COR-L47 (cell line): ENCODE results near the gene NTN3.
"Not testable (repeated sequence)": the region's sequence is repeated elsewhere in the genome, so short reads cannot be mapped to it uniquely, and the experiment has no call there.

Experiments
- DNase-seq: peaks from one replicate; lab custom pipeline; 2025; lab: John Stamatoyannopoulos, UW

The NTN3 gene

DNA sequence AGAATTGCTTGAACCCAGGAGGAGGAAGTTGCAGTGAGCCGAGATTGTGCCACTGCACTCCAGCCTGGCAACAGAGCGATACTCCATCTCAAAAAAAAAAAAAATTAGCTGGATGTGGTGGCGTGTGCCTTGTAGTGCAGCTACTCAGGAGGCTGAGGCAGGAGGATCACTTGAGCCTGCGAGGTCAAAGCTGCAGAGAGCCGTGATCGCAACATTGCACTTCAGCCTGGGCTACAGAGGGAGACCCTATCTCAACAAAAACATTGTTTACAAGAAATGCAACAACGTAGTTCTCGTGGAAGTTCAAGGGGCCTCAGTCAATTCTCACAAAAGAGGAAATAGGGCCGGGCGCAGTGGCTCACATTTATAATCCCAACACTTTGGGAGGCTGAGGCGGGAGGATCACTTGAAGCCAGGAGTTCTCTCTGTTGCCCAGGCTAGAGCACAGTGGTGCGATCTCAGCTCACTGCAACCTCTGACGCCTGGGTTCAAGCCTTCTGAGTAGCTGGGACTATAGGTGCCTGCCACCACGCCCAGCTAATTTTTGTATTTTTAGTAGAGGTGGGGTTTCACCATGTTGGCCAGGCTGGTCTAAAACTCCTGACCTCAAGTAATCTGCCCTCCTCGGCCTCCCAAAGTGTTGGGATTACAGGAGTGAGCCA is 29.8 kb upstream of the NTN3 start:
- not testable (repeated sequence) for DNase-seq

DNA sequence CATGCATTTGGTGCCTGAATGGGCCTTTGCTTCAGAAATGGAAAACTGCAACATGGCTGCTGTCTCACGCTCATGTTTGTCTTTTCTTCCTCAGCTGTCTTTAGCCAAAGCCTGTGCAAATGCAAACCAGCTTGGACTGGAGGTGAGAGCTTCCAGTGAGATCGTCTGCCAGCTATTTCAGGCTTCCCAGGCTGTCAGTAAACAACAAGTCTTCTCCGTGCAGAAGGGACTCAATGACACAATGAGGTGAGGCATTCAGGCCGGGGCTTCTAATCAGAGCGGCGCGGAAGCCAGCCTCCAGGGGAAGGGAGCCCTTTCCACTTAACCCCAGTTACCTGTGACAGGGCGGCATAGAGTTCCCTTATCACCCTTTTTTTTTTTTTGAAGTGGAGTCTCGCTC is 27.5 kb upstream of the NTN3 start:
- DNase-seq: no peak

DNA sequence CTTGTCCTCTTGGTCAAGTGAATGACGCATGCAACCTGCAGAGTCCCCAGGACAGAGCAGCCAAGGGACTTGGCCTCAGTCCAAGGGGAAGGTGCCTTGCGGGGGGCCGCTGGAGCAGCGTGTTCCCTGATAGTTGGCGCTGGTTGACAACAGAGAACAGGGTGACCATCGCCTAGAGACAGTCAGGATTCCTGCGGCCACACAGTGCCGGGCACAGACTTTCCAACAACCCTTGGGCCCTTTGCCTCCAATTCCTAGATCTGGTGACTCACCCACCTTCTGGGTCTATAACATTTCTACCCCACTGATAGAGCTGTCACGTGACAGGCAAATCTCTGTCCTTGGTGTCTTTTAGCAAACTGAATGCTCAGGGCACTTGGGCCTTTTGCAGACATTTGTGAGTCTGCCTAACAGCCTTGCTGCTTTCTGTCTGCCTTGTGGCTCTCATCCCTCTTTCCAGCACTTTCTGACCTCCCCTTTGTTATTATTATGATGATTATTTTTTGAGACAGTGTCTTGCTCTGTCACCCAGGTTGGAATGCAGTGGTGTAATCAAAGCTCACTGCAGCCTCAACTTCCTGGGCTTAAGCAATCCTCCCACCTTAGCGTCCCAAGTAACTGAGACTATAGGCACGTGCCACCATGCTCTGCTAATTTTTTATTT is 23.0 kb upstream of the NTN3 start:
- no peak for DNase-seq

DNA sequence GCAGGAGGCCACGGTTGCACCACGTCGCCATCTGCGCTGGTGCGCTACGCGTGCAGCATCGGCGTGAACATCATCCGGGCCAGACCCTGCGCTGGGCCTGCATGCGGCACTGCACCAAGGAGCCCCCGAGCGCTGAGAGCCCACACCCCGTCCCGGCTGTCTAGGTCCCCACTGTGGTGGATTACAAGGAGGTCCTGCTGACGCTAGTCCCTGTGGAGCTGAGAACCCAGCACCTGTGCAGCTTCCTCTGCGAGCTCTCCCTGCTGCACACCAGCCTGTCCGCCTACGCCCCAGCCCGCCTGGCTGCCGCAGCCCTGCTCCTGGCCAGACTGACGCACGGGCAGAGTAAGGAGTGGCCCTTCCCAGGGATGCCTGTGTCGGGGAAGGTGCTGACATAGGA is 22.0 kb upstream of the NTN3 start:
- DNase-seq: no peak

DNA sequence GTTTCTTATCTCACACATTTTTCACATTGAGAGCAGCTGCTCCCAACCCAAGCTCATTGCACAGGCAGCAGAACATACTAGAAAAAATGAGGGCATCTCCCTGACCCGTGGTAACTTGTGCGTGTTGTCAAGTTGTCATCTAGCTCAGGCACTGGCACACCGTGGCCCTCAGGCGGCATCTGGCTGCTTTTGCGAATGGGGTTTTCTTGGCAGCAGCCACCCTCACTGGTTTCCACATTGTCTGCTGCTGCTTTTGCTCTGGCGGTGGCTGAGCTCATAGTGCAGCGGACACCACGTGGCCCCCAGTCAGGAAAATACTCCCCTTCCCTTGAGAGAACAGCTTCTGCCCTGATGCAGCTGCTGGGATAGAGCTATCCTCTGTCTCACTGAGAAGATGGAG is 20.6 kb upstream of the NTN3 start:
- no peak for DNase-seq

DNA sequence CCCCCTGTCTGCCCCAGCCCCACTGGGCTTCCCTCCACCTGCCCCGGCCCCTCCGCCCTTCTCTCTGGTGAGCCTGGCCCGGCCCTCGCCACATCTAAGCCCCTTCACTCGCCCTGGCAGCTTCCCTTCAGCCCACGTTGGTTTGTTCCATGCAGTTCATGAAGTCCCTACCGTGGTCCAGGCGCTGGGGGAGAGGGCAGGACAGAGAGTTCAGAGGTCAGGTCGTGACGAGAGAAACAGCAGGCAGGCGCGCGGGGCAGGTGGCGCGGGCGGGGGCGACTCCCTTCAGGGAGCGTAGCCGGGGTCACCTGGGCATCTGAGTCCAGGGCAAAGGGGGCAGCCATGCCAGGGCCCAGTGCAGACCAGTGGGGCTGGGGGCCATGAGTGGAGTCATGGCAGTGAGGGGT is 20.1 kb upstream of the NTN3 start:
- no peak for DNase-seq

DNA sequence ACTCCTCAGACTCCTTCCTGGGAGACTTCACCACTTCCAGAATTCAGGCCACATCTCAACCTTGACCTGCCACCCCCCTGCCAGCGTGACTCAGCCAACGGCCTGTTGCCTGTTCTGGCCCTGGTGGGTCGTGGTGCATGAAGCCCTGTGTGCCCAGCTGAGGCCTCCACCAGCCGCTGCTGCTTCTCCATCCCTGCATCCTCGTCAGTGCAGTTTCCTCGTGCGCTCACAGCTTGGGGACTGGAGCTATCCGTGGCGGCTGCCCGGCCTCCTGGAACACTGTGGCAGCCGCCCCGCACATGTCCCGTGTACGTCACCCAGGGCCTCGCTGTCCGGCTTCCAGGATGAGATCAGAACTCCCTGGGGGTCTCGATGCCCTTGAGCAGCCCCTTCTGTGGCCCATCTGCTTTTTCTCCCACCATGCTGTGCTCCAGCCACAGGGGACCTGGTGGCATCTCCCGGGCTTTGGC is 19.2 kb upstream of the NTN3 start:
- DNase-seq: no peak

DNA sequence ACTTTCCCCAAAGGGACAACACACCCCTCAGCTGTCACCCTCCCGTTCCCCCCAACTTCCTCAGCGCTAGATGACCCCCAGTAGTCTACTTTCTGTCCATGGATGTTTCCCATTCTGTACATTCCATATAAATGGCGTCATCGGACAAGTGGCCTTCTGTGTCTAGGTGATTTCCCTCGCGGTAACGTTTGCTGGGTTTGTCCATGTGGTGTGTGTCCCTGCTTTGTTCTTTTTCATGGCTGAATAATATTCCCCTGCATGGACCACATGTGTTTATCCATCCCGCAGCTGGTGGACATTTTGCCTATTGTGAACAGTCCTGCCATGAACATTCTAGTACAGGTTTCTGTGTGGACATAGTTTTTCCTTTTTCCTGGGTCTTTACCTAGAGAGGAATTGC is 18.4 kb upstream of the NTN3 start:
- no peak for DNase-seq

DNA sequence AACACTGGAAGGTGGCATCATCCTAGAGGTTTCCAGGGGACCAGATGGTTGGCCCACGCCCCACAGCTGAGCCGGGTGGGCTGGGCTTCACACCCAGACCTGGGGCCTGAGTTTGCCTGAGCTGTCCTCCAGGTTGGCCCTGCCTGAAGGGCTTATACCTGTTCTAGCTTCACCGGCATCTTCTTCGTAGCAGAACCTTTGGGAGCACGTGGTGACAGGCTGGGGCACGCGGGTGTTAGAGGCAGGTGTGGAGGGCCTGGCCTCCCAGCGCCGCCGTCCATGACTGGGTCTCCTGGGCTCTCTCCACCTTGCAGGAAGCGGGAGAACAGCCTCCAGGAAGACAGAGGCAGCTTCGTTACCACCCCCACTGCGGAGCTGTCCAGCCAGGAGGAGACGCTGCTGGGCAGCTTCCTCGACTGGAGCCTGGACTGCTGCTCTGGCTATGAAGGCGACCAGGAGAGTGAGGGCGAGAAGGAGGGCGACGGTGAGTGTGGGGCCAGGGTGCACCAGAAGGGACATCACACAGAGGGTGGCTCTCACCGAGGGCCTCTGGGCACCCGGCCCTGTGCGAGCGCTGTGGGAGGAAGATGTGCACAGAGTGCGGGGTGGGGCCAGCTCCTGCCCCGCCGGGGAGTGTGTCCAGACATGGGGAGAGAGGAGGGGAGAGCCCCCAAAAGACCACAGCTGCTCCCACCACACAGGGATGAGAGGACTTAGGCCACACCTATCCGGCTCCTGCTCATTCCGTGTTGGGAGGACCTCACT is 15.8 kb upstream of the NTN3 start:
- no peak for DNase-seq

DNA sequence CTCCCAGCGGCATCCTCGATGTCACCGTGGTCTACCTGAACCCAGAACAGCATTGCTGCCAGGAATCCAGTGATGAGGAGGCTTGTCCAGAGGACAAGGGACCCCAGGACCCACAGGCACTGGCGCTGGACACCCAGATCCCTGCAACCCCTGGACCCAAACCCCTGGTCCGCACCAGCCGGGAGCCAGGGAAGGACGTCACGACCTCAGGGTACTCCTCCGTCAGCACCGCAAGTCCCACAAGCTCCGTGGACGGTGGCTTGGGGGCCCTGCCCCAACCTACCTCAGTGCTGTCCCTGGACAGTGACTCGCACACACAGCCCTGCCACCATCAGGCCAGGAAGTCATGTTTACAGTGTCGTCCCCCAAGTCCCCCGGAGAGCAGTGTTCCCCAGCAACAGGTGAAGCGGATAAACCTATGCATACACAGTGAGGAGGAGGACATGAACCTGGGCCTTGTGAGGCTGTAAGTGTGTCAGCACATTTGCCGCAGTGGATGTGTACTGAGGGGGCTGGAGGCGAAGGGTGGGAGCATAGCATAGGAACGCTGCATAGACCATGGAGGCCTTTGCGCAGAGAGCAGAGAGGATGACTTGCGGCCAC is 14.4 kb upstream of the NTN3 start:
- no peak for DNase-seq

DNA sequence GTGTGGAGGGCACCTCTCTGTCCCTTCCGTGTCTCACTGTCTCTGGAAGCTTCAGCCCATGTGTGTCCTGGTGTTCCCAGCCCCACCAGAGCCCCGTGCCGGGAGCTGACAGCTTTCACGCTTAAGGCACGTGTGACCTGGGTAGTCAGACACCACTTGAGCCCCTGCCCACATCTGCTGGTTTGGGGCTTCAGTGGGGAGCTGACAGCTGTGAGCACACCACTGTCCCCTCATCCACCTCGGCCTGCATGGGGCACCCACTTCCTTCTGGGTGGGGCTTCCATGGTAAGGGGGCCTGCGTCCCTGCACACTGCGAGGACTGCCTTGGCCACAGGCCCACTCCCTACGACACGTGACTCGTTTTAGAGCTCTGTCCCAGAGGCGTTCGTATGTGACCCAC is 13.8 kb upstream of the NTN3 start:
- no peak for DNase-seq

DNA sequence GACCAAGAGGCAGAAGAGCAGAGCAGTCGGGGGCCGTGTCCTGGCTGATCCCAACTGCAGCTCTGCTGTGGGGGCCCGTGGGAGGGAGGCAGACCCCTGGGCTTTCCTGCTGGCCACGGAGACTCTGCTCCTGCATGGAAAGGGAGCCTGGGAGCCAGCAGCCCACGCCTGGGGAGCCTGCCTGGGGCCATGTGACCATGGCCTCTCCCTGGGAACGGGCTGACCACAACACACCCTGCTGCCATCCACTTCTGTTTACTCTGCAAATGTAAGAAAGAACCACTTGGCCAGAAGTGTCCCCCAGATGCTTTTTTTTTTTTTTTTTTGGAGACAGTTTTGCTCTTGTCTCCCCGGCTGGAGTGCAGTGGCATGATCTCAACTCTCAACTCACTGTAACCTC is 13.2 kb upstream of the NTN3 start:
- no peak for DNase-seq

DNA sequence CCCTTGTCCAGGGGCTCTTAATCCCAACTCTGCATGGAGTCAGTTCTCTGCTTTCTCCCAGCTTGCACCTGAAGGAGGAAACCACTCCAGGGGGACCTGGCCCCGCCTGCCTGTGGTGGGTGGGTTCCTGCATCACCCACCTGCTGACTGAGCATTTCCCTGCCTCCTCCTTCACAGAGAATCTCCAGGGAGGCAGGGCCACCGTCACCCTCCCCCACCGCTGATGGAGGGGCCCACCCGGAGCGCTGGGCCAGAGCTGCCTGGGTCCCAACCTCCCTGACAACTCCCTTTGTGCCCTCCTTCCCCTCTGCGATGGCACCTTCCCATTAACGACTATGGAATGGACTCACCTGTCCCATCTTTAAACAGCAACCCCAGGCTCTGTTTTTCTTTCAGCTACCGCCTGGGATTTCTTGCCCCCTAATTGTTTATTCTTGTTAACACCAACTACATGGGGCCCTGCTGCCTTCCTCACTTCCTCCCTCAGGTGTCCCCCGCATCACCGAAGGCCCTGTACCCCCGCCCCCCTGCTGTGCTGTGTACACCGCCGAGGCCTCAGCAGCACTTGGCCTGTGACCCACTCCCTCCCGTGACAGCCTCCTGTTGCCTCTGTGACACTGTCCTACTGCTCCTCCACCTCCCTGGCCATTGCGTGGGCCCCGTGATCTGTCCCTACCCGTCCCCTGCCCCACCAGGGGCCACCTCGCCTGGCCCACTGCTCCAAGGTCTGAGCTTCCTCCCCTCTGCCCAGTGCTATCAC is 12.0 kb upstream of the NTN3 start:
- no peak for DNase-seq

DNA sequence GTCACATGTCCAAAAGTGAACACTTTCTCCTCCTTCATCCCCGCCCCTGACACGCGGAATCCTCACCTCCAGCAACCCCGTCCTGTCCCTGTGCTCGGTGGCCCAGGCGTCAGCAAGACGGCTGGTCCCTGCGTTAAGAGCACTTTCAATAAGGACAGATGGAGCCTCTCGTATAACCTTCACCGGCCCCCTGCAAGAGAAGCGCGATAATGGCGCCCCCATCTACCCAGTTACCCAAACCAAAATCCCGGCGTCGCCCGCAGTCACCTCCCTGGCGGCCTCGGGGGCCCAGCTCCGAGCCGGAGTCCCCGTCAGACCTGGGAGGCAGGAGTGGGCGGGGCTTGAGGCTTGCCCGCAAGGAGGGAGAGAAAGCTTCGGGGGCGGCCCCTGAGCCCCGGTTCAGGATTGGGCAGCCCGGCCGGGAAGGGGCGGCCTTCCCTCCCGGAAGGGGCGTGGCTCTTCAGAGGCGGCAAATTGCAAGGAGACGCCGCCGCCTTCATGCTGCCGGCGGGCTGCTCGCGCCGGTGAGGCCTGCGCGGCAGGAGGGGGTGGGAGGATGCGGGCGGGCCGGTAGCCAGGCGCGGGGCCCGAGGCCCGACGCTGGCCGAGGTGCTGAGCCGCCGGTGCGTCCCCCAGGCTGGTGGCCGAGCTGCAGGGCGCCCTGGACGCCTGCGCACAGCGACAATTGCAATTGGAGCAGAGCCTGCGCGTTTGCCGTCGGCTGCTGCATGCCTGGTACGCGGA is 11.3 kb upstream of the NTN3 start, which contains the start of gene TEDC2:
TEDC2 (plus strand) TSS at position 463 of the 744 bp plus-strand sequence; CDS start at position 499, 36 bp downstream.
- DNase-seq: peak; percentile 96

DNA sequence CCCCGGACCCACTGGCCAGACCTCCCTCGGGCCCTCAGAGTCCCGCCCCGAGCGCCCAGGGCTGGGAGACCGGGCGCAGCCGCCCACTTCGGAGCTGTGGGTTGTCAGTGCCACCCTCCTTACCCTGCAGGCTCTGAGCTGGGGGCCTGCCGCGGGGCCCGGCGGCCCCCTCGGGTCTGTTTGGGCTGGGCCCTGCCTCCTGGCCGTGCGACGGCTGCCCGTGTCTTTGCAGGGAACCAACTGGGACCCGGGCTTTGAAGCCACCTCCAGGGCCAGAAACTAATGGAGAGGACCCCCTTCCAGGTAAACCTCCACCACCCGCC is 10.7 kb upstream of the NTN3 start:
- no peak for DNase-seq

DNA sequence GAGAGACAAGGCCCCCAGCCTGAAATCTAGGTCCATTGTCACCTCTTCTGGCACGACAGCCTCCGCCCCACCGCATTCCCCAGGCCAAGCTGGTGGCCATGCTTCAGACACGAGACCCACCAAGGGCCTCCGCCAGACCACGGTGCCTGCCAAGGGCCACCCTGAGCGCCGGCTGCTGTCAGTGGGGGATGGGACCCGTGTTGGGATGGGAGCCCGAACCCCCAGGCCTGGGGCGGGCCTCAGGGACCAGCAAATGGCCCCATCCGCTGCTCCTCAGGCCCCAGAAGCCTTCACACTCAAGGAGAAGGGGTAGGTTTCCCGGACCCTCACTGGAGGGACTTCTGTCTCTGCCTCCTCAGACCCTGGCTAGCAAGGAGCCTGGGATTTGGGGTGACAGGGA is 10.2 kb upstream of the NTN3 start:
- no peak for DNase-seq

DNA sequence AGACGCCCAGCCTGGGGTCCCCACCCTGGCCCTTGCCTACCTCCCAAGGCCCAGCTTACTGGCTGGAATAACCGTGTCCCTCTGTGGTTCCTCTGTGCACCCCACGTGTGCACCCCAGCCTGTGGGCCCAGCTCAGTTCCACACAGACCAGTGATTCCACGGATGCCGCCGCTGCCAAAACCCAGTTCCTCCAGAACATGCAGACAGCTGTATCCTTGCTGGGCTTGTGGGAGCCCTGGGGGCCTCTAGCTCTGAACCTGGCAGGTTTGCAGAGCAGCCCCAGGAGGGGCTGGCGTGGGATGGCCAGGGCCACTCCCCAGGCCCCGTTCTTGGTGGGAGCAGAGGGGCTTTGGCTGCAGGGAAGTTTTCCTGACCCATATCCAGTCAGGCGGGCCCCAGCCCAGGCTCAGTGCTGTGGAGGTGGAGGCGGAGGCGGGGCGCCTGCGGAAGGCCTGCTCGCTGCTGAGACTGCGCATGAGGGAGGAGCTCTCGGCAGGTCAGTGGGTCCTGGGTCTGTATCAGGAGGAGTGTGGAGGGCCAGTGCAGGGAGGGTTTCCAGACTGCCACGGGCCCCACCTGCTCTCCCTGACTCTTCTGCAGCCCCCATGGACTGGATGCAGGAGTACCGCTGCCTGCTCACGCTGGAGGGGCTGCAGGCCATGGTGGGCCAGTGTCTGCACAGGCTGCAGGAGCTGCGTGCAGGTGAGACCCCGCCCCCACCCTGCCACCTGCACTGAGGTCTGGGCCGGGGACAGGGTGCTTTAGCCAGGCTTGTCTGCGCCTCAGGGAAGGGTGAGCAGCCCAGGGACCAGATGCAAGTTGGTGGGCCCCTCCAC is 8.8 kb upstream of the NTN3 start:
- no peak for DNase-seq

DNA sequence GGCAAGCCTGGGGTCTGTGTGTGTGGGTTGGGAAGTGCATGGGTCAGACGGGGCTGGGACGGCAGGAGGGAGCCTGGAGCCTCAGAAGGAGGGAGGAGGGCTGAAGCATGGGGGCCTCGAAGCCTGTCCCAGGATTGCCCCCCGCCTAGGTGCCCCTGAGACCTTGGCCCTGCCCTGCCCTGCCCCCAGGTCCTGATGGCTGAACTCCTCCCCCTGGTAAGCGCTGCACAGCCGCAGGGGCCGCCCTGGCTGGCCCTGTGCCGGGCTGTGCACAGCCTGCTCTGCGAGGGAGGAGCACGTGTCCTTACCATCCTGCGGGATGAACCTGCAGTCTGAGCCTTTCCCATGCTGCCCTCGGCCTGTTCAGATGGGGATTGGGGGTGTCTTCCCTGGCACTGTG is 6.8 kb upstream of the NTN3 start:
- DNase-seq: no peak

DNA sequence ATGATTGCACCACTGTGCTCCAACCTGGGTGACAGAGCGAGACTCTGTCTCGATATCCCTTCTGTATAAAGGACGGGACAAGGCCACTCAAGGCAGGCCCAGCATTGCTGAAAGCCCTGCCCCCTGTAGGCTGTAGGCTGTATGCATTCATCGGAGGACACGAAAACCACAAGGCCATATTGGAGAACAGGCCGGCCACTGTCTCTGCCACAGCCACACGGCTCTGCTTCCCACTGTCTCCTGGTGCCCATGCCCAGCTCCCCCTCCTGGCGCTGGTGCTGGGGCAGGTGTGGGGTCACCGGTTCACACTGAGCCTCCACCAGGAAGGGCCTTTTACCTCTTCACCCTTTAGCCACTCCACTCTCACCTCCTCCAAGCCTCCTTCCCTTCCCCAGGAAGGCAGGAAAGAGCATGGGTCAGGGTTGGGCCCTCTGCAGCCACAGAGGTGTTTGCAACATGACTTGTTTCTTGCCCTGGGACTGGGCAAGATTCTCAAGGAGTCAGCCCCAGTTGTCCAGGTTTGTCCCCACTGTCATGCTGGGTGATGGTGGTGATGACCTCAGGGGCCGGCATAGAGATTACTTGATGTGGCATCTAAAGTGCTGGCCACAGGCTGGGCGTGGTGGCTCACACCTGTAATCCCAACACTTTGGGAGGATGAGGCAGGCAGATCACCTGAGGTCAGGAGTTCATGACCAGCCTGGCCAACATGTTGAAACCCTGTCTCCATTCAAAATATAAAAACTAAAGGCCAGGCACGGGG is 5.3 kb upstream of the NTN3 start:
- DNase-seq: no peak
